Prostate gland (tissue), 2 donors: ENCODE results near the gene MCEMP1.

Experiments
- CTCF ChIP-seq, 4 experiments: fragments of 200-600 bp in 2 of 4; fragments of 450-650 bp in 2 of 4; sonication (generic) in 2 of 4; IDR thresholded peaks; 1 replicate in 3 of 4; 2 replicates in 1 of 4; pipeline ENCODE4 v1.5.1; 2016 to 2019; ENCODE audit warnings: antibody characterized with exemption in 4 of 4, mild to moderate bottlenecking in 2 of 4, moderate library complexity in 2 of 4
- POLR2A ChIP-seq: fragments of 450-650 bp; IDR thresholded peaks from one replicate; pipeline ENCODE4 v1.6.1; 2016; ENCODE audit warnings: antibody characterized with exemption, mild to moderate bottlenecking
- POLR2AphosphoS5 ChIP-seq: sonication (generic); formaldehyde crosslinking; IDR thresholded peaks from one replicate; pipeline ENCODE4 v1.6.1; 2017; ENCODE audit warnings: antibody characterized with exemption

DNA sequence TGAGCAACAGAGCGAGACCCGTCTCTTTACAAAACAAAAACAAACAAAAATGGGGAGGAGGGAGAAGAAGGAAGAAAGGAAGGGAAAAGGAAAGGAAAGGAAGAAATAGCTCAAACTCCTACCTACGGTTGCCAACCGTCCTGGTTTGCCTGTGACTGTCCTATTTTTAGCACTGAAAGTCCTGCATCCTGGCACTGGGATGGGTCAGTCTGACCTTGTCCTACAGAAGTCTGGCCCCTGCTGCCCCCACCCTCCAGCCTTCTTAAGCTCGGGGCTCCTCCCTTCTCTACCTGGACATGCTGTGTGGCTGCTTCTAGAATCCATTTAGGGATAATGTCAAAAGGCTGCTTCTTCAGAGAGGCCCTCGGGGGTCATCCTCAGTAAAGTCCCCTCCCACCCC is 41.2 kb upstream of the MCEMP1 start:
- TF ChIP-seq CTCF (IDR thresholded peaks at IDR 0.05) (no peak), POLR2A (no peak), POLR2AphosphoS5 (no peak)
